IMR-90 (cell line): ENCODE results near the gene SGCA. TPM values are rescaled to one million over a fixed set of nuclear protein-coding genes. Genes with fewer than 3 reads are reported as not detected.

Experiments
- CEBPB ChIP-seq: IDR thresholded peaks from 2 replicates; pipeline ENCODE4 v1.6.1; 2012; ENCODE audit warnings: low read depth, low read length, improper control_type of control experiment
- NFE2L2 ChIP-seq: fragments of 150-350 bp; IDR thresholded peaks from 2 replicates; pipeline ENCODE4 v1.6.1; 2016; ENCODE audit warnings: low read depth, mild to moderate bottlenecking, low read length
- RCOR1 ChIP-seq: IDR thresholded peaks from 2 replicates; pipeline ENCODE4 v1.6.1; 2012; ENCODE audit warnings: mild to moderate bottlenecking, low read length, improper control_type of control experiment; ENCODE audit not compliant: insufficient replicate concordance
- polyA plus RNA-seq, 3 experiments: library from polyadenylated mRNA; depleted of rRNA; stranded (reverse); fragments of >200 nt; gene quantifications; 2 replicates each; pipeline ENCODE4 v1.2.3, GENCODE V29; 2012; ENCODE audit warnings: low replicate concordance in 1 of 3
- total RNA-seq: library from RNA; depleted of rRNA; stranded (reverse); fragments of >200 nt; gene quantifications from 2 replicates; pipeline ENCODE4 v1.2.3, GENCODE V29; 2012

Gene SGCA
- total and polyA plus RNA-seq, 2 of the 4 experiments (the other 2 are of a cell fraction), result 0.19 TPM; not detected in 1

GRCh38 chr17:50209472-50210239 lies 43.9 kb downstream of the SGCA start (continued):
- peak; percentile 16; the same call in 1 of the 2 replicates for TF ChIP-seq NFE2L2
- TF ChIP-seq RCOR1, result peak; percentile 40
- peak; percentile 20; the same call in 1 of the 2 replicates for TF ChIP-seq CEBPB
